Endothelial cell (in vitro differentiated cells): ENCODE data around the gene ZGPAT. TPM values are rescaled to one million over a fixed set of nuclear protein-coding genes. Genes with fewer than 3 reads are reported as not detected.

Experiments used
- DNase-seq: peaks from one replicate; pipeline ENCODE4 v3.0.0; 2021; ENCODE audit warnings: low spot score
- H3K27ac Mint-ChIP-seq: one replicate; pipeline ENCODE4 v1.8.0; 2021; ENCODE audit warnings: mixed read lengths, inconsistent platforms; ENCODE audit not compliant: unreplicated experiment
- H3K27me3 Mint-ChIP-seq: one replicate; pipeline ENCODE4 v1.8.0; 2021; ENCODE audit warnings: mild to moderate bottlenecking, moderate library complexity, mixed read lengths, inconsistent platforms; ENCODE audit not compliant: unreplicated experiment
- H3K36me3 Mint-ChIP-seq: one replicate; pipeline ENCODE4 v1.8.0; 2021; ENCODE audit warnings: mild to moderate bottlenecking, low read depth, mixed read lengths, inconsistent platforms; ENCODE audit not compliant: unreplicated experiment
- H3K4me1 Mint-ChIP-seq: one replicate; pipeline ENCODE4 v1.8.0; 2021; ENCODE audit warnings: mild to moderate bottlenecking, mixed read lengths, inconsistent platforms; ENCODE audit not compliant: unreplicated experiment
- H3K4me3 Mint-ChIP-seq: one replicate; pipeline ENCODE4 v1.8.0; 2021; ENCODE audit warnings: mild to moderate bottlenecking, mixed read lengths, inconsistent platforms; ENCODE audit not compliant: unreplicated experiment
- H3K9me3 Mint-ChIP-seq: one replicate; pipeline ENCODE4 v1.8.0; 2021; ENCODE audit warnings: mixed read lengths, inconsistent platforms; ENCODE audit not compliant: unreplicated experiment
- total RNA-seq: library from RNA; stranded (reverse); fragmentation: NEBNext Ultra II Directional; extraction: Animal tissue kit (Norgen Biotek cat#: 25700); gene quantifications from one replicate; pipeline ENCODE4 v1.2.1, GENCODE V29; 2021; ENCODE audit not compliant: unreplicated experiment
- TF ChIP-seq, protein P1 (sequence below): fragments of 200-600 bp; sonication (generic); IDR thresholded peaks from one replicate; pipeline ENCODE4 v1.5.0; 2021; ENCODE audit warnings: antibody characterized with exemption; ENCODE audit not compliant: unreplicated experiment

The ZGPAT gene
- total RNA-seq, 1 donor from 2014 or later, result 34.9 TPM

DNA sequence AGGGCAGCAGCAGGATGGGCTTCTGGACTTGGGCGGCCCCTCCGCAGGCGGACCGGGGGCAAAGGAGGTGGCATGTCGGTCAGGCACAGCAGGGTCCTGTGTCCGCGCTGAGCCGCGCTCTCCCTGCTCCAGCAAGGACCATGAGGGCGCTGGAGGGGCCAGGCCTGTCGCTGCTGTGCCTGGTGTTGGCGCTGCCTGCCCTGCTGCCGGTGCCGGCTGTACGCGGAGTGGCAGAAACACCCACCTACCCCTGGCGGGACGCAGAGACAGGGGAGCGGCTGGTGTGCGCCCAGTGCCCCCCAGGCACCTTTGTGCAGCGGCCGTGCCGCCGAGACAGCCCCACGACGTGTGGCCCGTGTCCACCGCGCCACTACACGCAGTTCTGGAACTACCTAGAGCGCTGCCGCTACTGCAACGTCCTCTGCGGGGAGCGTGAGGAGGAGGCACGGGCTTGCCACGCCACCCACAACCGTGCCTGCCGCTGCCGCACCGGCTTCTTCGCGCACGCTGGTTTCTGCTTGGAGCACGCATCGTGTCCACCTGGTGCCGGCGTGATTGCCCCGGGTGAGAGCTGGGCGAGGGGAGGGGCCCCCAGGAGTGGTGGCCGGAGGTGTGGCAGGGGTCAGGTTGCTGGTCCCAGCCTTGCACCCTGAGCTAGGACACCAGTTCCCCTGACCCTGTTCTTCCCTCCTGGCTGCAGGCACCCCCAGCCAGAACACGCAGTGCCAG lies 11.0 kb upstream of the ZGPAT start, which contains the start of gene TNFRSF6B:
TNFRSF6B (plus strand) TSS at position 25 of the 729 bp plus-strand sequence; CDS start at position 141, 116 bp downstream.
- peak; percentile 27 for DNase-seq
- no peak within 1 kb of the TSS for H3K27ac Mint-ChIP-seq

DNA sequence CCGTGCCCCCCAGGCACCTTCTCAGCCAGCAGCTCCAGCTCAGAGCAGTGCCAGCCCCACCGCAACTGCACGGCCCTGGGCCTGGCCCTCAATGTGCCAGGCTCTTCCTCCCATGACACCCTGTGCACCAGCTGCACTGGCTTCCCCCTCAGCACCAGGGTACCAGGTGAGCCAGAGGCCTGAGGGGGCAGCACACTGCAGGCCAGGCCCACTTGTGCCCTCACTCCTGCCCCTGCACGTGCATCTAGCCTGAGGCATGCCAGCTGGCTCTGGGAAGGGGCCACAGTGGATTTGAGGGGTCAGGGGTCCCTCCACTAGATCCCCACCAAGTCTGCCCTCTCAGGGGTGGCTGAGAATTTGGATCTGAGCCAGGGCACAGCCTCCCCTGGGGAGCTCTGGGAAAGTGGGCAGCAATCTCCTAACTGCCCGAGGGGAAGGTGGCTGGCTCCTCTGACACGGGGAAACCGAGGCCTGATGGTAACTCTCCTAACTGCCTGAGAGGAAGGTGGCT lies 10.4 kb upstream of the ZGPAT start:
- no peak overlapping the region for H3K4me3 Mint-ChIP-seq
- peaks cover 4% of the 10 kb centered on the region for H3K4me1 Mint-ChIP-seq
- TF ChIP-seq, protein P1, sequence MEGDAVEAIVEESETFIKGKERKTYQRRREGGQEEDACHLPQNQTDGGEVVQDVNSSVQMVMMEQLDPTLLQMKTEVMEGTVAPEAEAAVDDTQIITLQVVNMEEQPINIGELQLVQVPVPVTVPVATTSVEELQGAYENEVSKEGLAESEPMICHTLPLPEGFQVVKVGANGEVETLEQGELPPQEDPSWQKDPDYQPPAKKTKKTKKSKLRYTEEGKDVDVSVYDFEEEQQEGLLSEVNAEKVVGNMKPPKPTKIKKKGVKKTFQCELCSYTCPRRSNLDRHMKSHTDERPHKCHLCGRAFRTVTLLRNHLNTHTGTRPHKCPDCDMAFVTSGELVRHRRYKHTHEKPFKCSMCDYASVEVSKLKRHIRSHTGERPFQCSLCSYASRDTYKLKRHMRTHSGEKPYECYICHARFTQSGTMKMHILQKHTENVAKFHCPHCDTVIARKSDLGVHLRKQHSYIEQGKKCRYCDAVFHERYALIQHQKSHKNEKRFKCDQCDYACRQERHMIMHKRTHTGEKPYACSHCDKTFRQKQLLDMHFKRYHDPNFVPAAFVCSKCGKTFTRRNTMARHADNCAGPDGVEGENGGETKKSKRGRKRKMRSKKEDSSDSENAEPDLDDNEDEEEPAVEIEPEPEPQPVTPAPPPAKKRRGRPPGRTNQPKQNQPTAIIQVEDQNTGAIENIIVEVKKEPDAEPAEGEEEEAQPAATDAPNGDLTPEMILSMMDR, result no peak

More for the DNA sequence above, 11.0 kb upstream of the ZGPAT start, which contains the start of gene TNFRSF6B:
- peaks cover 4% of the 10 kb centered on the region for H3K4me1 Mint-ChIP-seq
- peaks cover 4% of the 10 kb centered on the region for H3K36me3 Mint-ChIP-seq
- TF ChIP-seq, protein P1, result no peak
- H3K27me3 Mint-ChIP-seq, result peaks cover 12% of the 10 kb centered on the region
- H3K9me3 Mint-ChIP-seq, result no peaks in the 10 kb centered on the region
- no peak within 1 kb of the TSS for H3K4me3 Mint-ChIP-seq

DNA sequence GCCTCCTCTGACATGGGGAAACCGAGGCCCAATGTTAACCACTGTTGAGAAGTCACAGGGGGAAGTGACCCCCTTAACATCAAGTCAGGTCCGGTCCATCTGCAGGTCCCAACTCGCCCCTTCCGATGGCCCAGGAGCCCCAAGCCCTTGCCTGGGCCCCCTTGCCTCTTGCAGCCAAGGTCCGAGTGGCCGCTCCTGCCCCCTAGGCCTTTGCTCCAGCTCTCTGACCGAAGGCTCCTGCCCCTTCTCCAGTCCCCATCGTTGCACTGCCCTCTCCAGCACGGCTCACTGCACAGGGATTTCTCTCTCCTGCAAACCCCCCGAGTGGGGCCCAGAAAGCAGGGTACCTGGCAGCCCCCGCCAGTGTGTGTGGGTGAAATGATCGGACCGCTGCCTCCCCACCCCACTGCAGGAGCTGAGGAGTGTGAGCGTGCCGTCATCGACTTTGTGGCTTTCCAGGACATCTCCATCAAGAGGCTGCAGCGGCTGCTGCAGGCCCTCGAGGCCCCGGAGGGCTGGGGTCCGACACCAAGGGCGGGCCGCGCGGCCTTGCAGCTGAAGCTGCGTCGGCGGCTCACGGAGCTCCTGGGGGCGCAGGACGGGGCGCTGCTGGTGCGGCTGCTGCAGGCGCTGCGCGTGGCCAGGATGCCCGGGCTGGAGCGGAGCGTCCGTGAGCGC lies 9.8 kb upstream of the ZGPAT start:
- H3K4me1 Mint-ChIP-seq, result peaks cover 4% of the 10 kb centered on the region
- no peak overlapping the region for H3K27ac Mint-ChIP-seq
- H3K27me3 Mint-ChIP-seq, result peaks cover 12% of the 10 kb centered on the region
- no peaks in the 10 kb centered on the region for H3K9me3 Mint-ChIP-seq
- no peak overlapping the region for H3K4me3 Mint-ChIP-seq
- peak; percentile 8 for DNase-seq
- TF ChIP-seq, protein P1, result no peak
- H3K36me3 Mint-ChIP-seq, result peaks cover 4% of the 10 kb centered on the region

More for the DNA sequence above, 10.4 kb upstream of the ZGPAT start:
- peak; percentile 4 for DNase-seq
- Mint-ChIP-seq H3K36me3 (peaks cover 4% of the 10 kb centered on the region), H3K9me3 (no peaks in the 10 kb centered on the region), H3K27ac (no peak overlapping the region), H3K27me3 (peaks cover 12% of the 10 kb centered on the region)

DNA sequence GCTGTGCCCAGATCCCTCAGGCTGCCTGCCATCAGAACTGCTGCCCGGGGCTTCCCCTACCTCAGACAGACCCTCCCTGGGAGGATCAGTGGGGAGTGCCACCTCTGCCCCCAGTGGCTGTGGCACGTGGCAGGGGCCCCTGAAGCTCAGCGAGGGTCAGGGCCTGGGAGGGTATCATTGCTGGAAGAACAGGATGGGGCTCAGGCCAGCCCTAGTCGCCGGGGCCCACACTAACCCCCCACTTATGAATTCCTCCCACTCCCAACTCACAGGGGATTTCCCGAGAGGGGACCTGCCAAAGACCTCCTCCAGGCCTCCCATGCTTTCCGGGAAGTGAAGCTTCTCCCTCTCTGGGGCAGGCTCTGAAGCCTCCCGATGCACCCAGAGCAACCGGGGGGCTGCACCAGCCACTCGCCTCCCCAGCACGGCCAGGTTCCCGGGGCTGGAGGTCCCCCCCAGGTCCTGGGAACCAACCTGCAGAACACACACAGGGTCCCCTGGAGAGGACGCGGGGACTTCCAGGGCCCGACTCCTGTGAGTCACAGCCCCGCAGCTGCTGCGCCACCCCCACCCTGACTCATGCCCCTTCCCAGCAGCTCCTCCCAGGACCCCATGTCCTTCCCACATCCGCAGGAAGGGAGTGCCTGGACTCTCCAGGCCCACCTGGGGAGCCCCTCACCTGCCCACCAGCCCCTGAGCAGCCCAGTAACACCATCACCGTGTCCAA lies 8.9 kb upstream of the ZGPAT start:
- Mint-ChIP-seq H3K9me3 (no peaks in the 10 kb centered on the region), H3K4me1 (peaks cover 4% of the 10 kb centered on the region), H3K27ac (no peak overlapping the region), H3K4me3 (no peak overlapping the region), H3K36me3 (peaks cover 1% of the 10 kb centered on the region), H3K27me3 (peaks cover 10% of the 10 kb centered on the region)
- TF ChIP-seq, protein P1, result no peak
- peak; percentile 4 for DNase-seq
